Measurements from ENCODE around the gene NEK7.
A peak's percentile ranks its signal among the peaks of the same experiment; 100 is the strongest.
"Not testable (repeated sequence)": the region's sequence is repeated elsewhere in the genome, so short reads cannot be mapped to it uniquely, and the experiment has no call there.

Gene NEK7

GRCh38 chr1:198156745-198157240, at the start of gene NEK7:
NEK7 (plus strand) TSS chr1:198156998; CDS start chr1:198232581, 75,583 bp downstream.
- peak; percentile 64 for DNase-seq

GRCh38 chr1:198107091-198107501, 49.7 kb upstream of the NEK7 start:
- no peak for DNase-seq

- no peak for DNase-seq
Observed at GRCh38 chr1:198108636-198109370, 48.0 kb upstream of the NEK7 start.

GRCh38 chr1:198109371-198109715, 47.5 kb upstream of the NEK7 start:
- no peak for DNase-seq

GRCh38 chr1:198113342-198113750, 43.5 kb upstream of the NEK7 start:
- DNase-seq: no peak

- DNase-seq: no peak
Observed at GRCh38 chr1:198116069-198116468, 40.7 kb upstream of the NEK7 start.

- no peak for DNase-seq
Observed at GRCh38 chr1:198116469-198116868, 40.3 kb upstream of the NEK7 start.

GRCh38 chr1:198117267-198117666, 39.5 kb upstream of the NEK7 start:
- DNase-seq: no peak

- no peak for DNase-seq
Observed at GRCh38 chr1:198118134-198118533, 38.7 kb upstream of the NEK7 start.

- no peak for DNase-seq
Observed at GRCh38 chr1:198119906-198120305, 36.9 kb upstream of the NEK7 start.

GRCh38 chr1:198121056-198121826, 35.6 kb upstream of the NEK7 start:
- no peak for DNase-seq

GRCh38 chr1:198122693-198123092, 34.1 kb upstream of the NEK7 start:
- no peak for DNase-seq

GRCh38 chr1:198123133-198123532, 33.7 kb upstream of the NEK7 start:
- no peak for DNase-seq

GRCh38 chr1:198124673-198125072, 32.1 kb upstream of the NEK7 start:
- DNase-seq: no peak

- DNase-seq: no peak
Observed at GRCh38 chr1:198125995-198126735, 30.6 kb upstream of the NEK7 start.

GRCh38 chr1:198128533-198128932, 28.3 kb upstream of the NEK7 start:
- no peak for DNase-seq

- DNase-seq: not testable (repeated sequence)
Observed at GRCh38 chr1:198130053-198130452, 26.7 kb upstream of the NEK7 start.

GRCh38 chr1:198132060-198132781, 24.6 kb upstream of the NEK7 start:
- DNase-seq: no peak

- no peak for DNase-seq
Observed at GRCh38 chr1:198134252-198134651, 22.5 kb upstream of the NEK7 start.

- DNase-seq: no peak
Observed at GRCh38 chr1:198135366-198135765, 21.4 kb upstream of the NEK7 start.

- DNase-seq: no peak
Observed at GRCh38 chr1:198141668-198142351, 15.0 kb upstream of the NEK7 start.

- no peak for DNase-seq
Observed at GRCh38 chr1:198143797-198144196, 13.0 kb upstream of the NEK7 start.

Data from stimulated activated CD4-positive, alpha-beta T cell treated with anti-CD3 and anti-CD28 coated beads, Interleukin-4, amount 100 ng/mL, for 1 hour (primary cell).